ENCODE results near the gene TPSG1. TPM values are rescaled to one million over a fixed set of nuclear protein-coding genes. Genes with fewer than 3 reads are reported as not detected.

The TPSG1 gene
- total RNA-seq, 1 experiment from 2014 or later: not detected

DNA sequence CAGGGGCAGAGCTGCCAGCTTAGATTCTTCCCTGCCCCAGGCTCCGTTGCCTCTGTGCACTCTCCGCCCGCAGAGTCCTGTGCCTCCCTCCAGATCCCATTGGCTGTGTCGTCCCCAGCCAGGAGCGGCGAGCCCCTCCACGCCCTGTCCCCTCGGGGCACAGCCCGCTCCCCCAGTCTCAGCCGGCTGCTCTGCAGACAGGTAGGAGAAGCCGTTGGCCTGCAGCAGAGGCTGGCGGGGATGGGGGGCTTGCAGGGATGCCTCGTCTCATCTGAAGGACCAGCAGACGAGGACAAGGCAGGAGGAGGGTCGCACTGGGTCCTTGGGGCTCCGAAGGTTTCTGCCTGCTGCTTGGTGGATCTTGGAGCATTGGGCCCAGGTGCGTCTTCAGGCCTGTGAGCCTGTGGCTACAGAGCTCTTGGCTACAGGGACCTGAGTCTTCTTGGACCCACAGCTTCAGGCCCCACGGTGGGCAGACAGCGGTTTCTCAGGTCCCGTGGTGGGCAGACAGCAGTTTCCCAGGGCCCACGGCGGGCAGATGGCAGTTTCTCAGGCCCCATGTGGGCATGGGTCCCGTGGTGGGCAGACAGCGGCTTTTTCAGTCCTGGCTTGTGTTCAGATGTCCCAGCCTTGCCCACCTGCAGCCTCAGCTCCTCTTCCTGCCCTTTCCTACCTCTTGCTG, 6.0 kb downstream of the TPSG1 start:
- H3K79me2 ChIP-seq (ENCODE audit: insufficient read depth, low read length): no peaks in the 10 kb centered on the region
- no peaks in the 10 kb centered on the region for H3K27me3 ChIP-seq (ENCODE audit: insufficient read depth, low read length)
- H3K9me2 ChIP-seq (ENCODE audit: insufficient read depth): no peaks in the 10 kb centered on the region
- TF ChIP-seq, protein P1, sequence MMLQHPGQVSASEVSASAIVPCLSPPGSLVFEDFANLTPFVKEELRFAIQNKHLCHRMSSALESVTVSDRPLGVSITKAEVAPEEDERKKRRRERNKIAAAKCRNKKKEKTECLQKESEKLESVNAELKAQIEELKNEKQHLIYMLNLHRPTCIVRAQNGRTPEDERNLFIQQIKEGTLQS (IDR thresholded peaks at IDR 0.05): no peak
- TF ChIP-seq TCF7L2 (IDR thresholded peaks at IDR 0.05; ENCODE audit: borderline replicate concordance, extremely low read depth, insufficient read depth, insufficient read length) (no peak), RAD21 (IDR thresholded peaks at IDR 0.05; ENCODE audit: low read depth) (no peak), SIN3A (IDR thresholded peaks at IDR 0.05; ENCODE audit: low read depth) (no peak), CEBPB (IDR thresholded peaks at IDR 0.05; ENCODE audit: low read depth) (no peak), FOSL1 (IDR thresholded peaks at IDR 0.05; ENCODE audit: low read depth) (no peak), POLR2AphosphoS5 (IDR thresholded peaks at IDR 0.05; ENCODE audit: low read depth, low read length) (no peak), YY1 (IDR thresholded peaks at IDR 0.05; ENCODE audit: extremely low read depth, insufficient replicate concordance, low read depth, low read length) (no peak), EZH2 (IDR thresholded peaks at IDR 0.05) (no peak), EZH2phosphoT487 (IDR thresholded peaks at IDR 0.05; ENCODE audit: borderline replicate concordance) (no peak), CBX3 (IDR thresholded peaks at IDR 0.05; ENCODE audit: low read depth) (no peak), SRF (IDR thresholded peaks at IDR 0.05; ENCODE audit: low read depth) (no peak), ELF1 (IDR thresholded peaks at IDR 0.05; ENCODE audit: borderline replicate concordance, low read depth) (no peak), SP1 (IDR thresholded peaks at IDR 0.05; ENCODE audit: low read depth) (no peak)
- TF ChIP-seq, protein P2, sequence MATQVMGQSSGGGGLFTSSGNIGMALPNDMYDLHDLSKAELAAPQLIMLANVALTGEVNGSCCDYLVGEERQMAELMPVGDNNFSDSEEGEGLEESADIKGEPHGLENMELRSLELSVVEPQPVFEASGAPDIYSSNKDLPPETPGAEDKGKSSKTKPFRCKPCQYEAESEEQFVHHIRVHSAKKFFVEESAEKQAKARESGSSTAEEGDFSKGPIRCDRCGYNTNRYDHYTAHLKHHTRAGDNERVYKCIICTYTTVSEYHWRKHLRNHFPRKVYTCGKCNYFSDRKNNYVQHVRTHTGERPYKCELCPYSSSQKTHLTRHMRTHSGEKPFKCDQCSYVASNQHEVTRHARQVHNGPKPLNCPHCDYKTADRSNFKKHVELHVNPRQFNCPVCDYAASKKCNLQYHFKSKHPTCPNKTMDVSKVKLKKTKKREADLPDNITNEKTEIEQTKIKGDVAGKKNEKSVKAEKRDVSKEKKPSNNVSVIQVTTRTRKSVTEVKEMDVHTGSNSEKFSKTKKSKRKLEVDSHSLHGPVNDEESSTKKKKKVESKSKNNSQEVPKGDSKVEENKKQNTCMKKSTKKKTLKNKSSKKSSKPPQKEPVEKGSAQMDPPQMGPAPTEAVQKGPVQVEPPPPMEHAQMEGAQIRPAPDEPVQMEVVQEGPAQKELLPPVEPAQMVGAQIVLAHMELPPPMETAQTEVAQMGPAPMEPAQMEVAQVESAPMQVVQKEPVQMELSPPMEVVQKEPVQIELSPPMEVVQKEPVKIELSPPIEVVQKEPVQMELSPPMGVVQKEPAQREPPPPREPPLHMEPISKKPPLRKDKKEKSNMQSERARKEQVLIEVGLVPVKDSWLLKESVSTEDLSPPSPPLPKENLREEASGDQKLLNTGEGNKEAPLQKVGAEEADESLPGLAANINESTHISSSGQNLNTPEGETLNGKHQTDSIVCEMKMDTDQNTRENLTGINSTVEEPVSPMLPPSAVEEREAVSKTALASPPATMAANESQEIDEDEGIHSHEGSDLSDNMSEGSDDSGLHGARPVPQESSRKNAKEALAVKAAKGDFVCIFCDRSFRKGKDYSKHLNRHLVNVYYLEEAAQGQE (IDR thresholded peaks at IDR 0.05; ENCODE audit: low read depth): no peak
- TF ChIP-seq, protein P3, sequence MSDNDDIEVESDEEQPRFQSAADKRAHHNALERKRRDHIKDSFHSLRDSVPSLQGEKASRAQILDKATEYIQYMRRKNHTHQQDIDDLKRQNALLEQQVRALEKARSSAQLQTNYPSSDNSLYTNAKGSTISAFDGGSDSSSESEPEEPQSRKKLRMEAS (IDR thresholded peaks at IDR 0.05): no peak
- TF ChIP-seq, protein P4, sequence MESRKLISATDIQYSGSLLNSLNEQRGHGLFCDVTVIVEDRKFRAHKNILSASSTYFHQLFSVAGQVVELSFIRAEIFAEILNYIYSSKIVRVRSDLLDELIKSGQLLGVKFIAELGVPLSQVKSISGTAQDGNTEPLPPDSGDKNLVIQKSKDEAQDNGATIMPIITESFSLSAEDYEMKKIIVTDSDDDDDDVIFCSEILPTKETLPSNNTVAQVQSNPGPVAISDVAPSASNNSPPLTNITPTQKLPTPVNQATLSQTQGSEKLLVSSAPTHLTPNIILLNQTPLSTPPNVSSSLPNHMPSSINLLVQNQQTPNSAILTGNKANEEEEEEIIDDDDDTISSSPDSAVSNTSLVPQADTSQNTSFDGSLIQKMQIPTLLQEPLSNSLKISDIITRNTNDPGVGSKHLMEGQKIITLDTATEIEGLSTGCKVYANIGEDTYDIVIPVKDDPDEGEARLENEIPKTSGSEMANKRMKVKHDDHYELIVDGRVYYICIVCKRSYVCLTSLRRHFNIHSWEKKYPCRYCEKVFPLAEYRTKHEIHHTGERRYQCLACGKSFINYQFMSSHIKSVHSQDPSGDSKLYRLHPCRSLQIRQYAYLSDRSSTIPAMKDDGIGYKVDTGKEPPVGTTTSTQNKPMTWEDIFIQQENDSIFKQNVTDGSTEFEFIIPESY (IDR thresholded peaks at IDR 0.05; ENCODE audit: extremely low read depth, insufficient replicate concordance, low read length): no peak
- H3K4me3 ChIP-seq (replicated peaks in 1 of 2; ENCODE audit: low read depth in 1 of 2, low read length in 2 of 2): no peak overlapping the region
- H3K36me3 ChIP-seq (ENCODE audit: control insufficient read depth in 1 of 2, insufficient read depth in 2 of 2, low read length in 2 of 2): no peaks in the 10 kb centered on the region; a peak in 1 of 4 replicates
- H3K4me1 ChIP-seq (ENCODE audit: control insufficient read depth in 1 of 2, insufficient read depth in 2 of 2, low read length in 2 of 2): no peaks in the 10 kb centered on the region
- DNase-seq (ENCODE audit: low read depth, low spot score) (no peak), ATAC-seq (no peak)
- no peaks in the 10 kb centered on the region for H4K20me1 ChIP-seq (ENCODE audit: insufficient read depth)
- ChIA-PET POLR2A (no interaction called here), CTCF (no interaction called here), RAD21 (ENCODE audit: low non-redundant PET in 1 of 2, low total read pairs in 2 of 2, uncharacterized antibody in 2 of 2, unreplicated experiment in 2 of 2) (no interaction called here)
- no peak overlapping the region for H3K9ac ChIP-seq (ENCODE audit: low read length)
- H3K9me3 ChIP-seq (ENCODE audit: control insufficient read depth in 1 of 2, insufficient read depth in 1 of 2, low read depth in 1 of 2, low read length in 2 of 2): no peaks in the 10 kb centered on the region
- H3K27ac ChIP-seq (ENCODE audit: low read depth, low read length): no peak overlapping the region
- no TSS peak for BruUV-seq (replicated peaks)
- intact Hi-C loops (cut with micrococcal nuclease): no loop called here
- H3K4me2 ChIP-seq (ENCODE audit: low read length): no peak overlapping the region
- no peak overlapping the region for H2AFZ ChIP-seq (ENCODE audit: low read depth, low read length, poor library complexity, severe bottlenecking)
